Measurements from ENCODE around the gene NEDD4. TPM values are rescaled to one million over a fixed set of nuclear protein-coding genes. Genes with fewer than 3 reads are reported as not detected.
"Not testable (repeated sequence)": the region's sequence is repeated elsewhere in the genome, so short reads cannot be mapped to it uniquely, and the experiment has no call there.

NEDD4 gene
- total and polyA plus RNA-seq, 11 donors, result 1.8 to 14.8 (median 8.9) TPM

DNA sequence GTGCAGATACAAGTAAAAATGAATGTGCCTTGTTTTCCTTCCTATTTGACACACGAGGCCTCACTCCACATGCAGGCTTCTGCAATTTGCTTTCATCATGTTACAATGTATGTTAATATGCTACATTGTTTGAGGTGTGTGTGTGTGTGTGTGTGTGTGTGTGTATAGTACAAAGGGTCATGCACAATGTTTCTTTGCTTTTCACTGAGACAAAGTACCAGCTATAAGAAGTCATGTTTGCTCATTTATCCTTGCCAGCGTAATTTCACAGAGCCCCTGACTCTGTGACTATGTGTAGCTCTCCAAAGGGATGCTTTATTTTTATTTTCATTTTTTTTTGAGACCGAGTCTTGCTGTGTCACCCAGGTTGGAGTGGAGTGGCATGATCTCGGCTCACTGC lies 38.0 kb upstream of the NEDD4 start:
- Histone ChIP-seq H3K4me1 (no peaks in the 10 kb centered on the region), H3K36me3 (no peaks in the 10 kb centered on the region), H3K4me3 (no peak overlapping the region), H3K27me3 (no peaks in the 10 kb centered on the region), H3K9me3 (no peaks in the 10 kb centered on the region), H3K27ac (no peak overlapping the region)
- TF ChIP-seq POLR2A (IDR thresholded peaks at IDR 0.05) (no peak), CTCF (IDR thresholded peaks at IDR 0.05) (no peak)
- DNase-seq (no peak), ATAC-seq (no peak)
- intact Hi-C loops (cut with DNase I), result no loop called here
- 84 to 88% (median 85%) methylated on average over 4 of the region's 4 CpGs for WGBS, 4 donors

DNA sequence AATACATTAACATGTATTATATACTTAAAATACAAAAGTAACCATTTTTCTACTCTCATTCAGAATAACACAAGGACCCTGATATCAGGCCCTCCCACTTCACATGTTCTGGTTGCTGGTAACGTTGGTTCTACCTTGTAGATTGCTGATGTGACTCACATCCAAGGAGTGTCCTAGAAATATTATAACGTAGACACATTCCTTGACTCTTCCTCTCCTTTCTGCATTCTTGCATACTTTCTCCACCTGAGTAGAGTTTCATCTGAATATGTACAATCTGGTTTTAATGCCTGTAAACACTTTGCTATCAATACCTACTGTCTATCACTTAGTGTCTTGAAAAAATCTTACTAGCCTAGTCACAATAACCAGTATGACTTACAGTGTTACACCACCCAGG lies 35.0 kb upstream of the NEDD4 start:
- Histone ChIP-seq H3K27me3 (no peaks in the 10 kb centered on the region), H3K9me3 (peaks cover 0 to 3% (median 0%) of the 10 kb centered on the region in 12 donors), H3K4me1 (no peaks in the 10 kb centered on the region), H3K27ac (no peak overlapping the region), H3K36me3 (no peaks in the 10 kb centered on the region), H3K4me3 (no peak overlapping the region)
- WGBS, 4 donors, result 81 to 89% (median 84%) methylated on average over 2 of the region's 2 CpGs
- ATAC-seq, result no peak
- TF ChIP-seq CTCF (IDR thresholded peaks at IDR 0.05), result no peak
- no peak for TF ChIP-seq POLR2A (IDR thresholded peaks at IDR 0.05)
- intact Hi-C loops (cut with DNase I), result no loop called here
- no peak for DNase-seq

GRCh38 chr15:56023160-56023559 lies 29.7 kb upstream of the NEDD4 start:
- H3K27ac ChIP-seq; H3K9me3 ChIP-seq; DNase-seq; H3K4me3 ChIP-seq; H3K36me3 ChIP-seq; H3K27me3 ChIP-seq; H3K4me1 ChIP-seq; intact Hi-C loops (cut with DNase I); ATAC-seq: not testable (repeated sequence)
- WGBS, 4 donors, result 83 to 92% (median 89%) methylated on average over 7 of the region's 7 CpGs

GRCh38 chr15:56019819-56020486 lies 26.5 kb upstream of the NEDD4 start:
- H3K9me3 ChIP-seq, result peaks cover 0 to 2% (median 0%) of the 10 kb centered on the region in 12 donors
- ATAC-seq, result no peak
- no peak for DNase-seq
- intact Hi-C loops (cut with DNase I), result no loop called here
- no peaks in the 10 kb centered on the region for H3K4me1 ChIP-seq
- H3K27ac ChIP-seq, result no peak overlapping the region
- no peaks in the 10 kb centered on the region for H3K36me3 ChIP-seq
- TF ChIP-seq POLR2A (IDR thresholded peaks at IDR 0.05), result no peak
- no peak for TF ChIP-seq CTCF (IDR thresholded peaks at IDR 0.05)
- H3K4me3 ChIP-seq, result no peak overlapping the region
- 94 to 97% (median 95%) methylated on average over 10 of the region's 10 CpGs for WGBS, 4 donors
- no peaks in the 10 kb centered on the region for H3K27me3 ChIP-seq
